Activated CD4-positive, alpha-beta T cell treated with anti-CD3 and anti-CD28 coated beads for 36 hours (primary cell): Measurements from ENCODE around the gene CCDC185. TPM values are rescaled to one million over a fixed set of nuclear protein-coding genes. Genes with fewer than 3 reads are reported as not detected.

ENCODE experiments used
- ATAC-seq: fragments of 200-7000 bp; cut with Tn5 transposase; one replicate; pipeline ENCODE4 v1.10.0; 2021; ENCODE audit warnings: mild to moderate bottlenecking, moderate library complexity
- CTCF ChIA-PET: fragments of 350-600 bp; sonication (Branson Sonifier 250); formaldehyde crosslinking; loops from one replicate; lab custom pipeline; 2021; ENCODE audit warnings: antibody characterized with exemption; lab: Charles Lee
- POLR2A ChIA-PET: fragments of 350-600 bp; sonication (Branson Sonifier 250); formaldehyde crosslinking; loops from one replicate; lab custom pipeline; 2021; ENCODE audit warnings: antibody characterized with exemption, inconsistent platforms; lab: Charles Lee
- DNase-seq: peaks from one replicate; pipeline ENCODE4 v3.0.0-alpha.2; 2020
- H3K27ac Mint-ChIP-seq: one replicate; pipeline ENCODE4 v1.8.0; 2021; ENCODE audit warnings: mixed read lengths
- H3K27me3 Mint-ChIP-seq: one replicate; pipeline ENCODE4 v1.8.0; 2021; ENCODE audit warnings: mixed read lengths
- H3K36me3 Mint-ChIP-seq: one replicate; pipeline ENCODE4 v1.8.0; 2021; ENCODE audit warnings: low read depth, mixed read lengths
- H3K4me1 Mint-ChIP-seq: one replicate; pipeline ENCODE4 v1.8.0; 2021; ENCODE audit warnings: mixed read lengths
- H3K4me3 Mint-ChIP-seq: one replicate; pipeline ENCODE4 v1.8.0; 2021; ENCODE audit warnings: mild to moderate bottlenecking, moderate library complexity, mixed read lengths
- H3K9me3 Mint-ChIP-seq: one replicate; pipeline ENCODE4 v1.8.0; 2021; ENCODE audit warnings: low read depth, mixed read lengths
- intact Hi-C, 2 experiments: fragments of 100-400 bp; cut with DNase I in 1 of 2; cut with micrococcal nuclease in 1 of 2; formaldehyde crosslinking; loops; one replicate each; pipeline versions ENCODE4 v1.14.2 to v1.15.1; 2022 to 2024; cut with DNase I, micrococcal nuclease
- total RNA-seq, 2 experiments: library from RNA; stranded (reverse); gene quantifications; one replicate each; pipeline ENCODE4 v1.2.3, GENCODE V29; 2021

CCDC185 gene
- total RNA-seq, 2 experiments from 2014 or later = not detected

GRCh38 chr1:223437151-223437550 lies 43.9 kb downstream of the CCDC185 start:
- ATAC-seq (no peak), DNase-seq (no peak)
- Mint-ChIP-seq H3K4me3 (no peak overlapping the region), H3K4me1 (no peaks in the 10 kb centered on the region), H3K36me3 (no peaks in the 10 kb centered on the region), H3K27me3 (peaks cover 2% of the 10 kb centered on the region), H3K9me3 (peaks cover 2% of the 10 kb centered on the region), H3K27ac (no peak overlapping the region)
- ChIA-PET POLR2A (no interaction called here), CTCF (no interaction called here)
- intact Hi-C loops = no loop called here

- DNase-seq (no peak), ATAC-seq (no peak)
- H3K27me3 Mint-ChIP-seq = peaks cover 2% of the 10 kb centered on the region
- no peak overlapping the region for H3K27ac Mint-ChIP-seq
- no peaks in the 10 kb centered on the region for H3K4me1 Mint-ChIP-seq
- intact Hi-C loops = no loop called here
- no peak overlapping the region for H3K4me3 Mint-ChIP-seq
- H3K9me3 Mint-ChIP-seq = peaks cover 17% of the 10 kb centered on the region
- ChIA-PET POLR2A (no interaction called here), CTCF (interaction anchor here (0.8 kb wide), 1 partner anchor 20 kb away, joined by 3 read pairs; no protein-coding TSS in a partner anchor)
- H3K36me3 Mint-ChIP-seq = peaks cover 5% of the 10 kb centered on the region
These were observed 50.2 kb downstream of the CCDC185 start for GRCh38 chr1:223443397-223443796.

- no peak for ATAC-seq
- intact Hi-C loops = no loop called here
- peaks cover 5% of the 10 kb centered on the region for H3K36me3 Mint-ChIP-seq
- H3K4me1 Mint-ChIP-seq = no peaks in the 10 kb centered on the region
- no peak overlapping the region for H3K4me3 Mint-ChIP-seq
- no peak for DNase-seq
- peaks cover 2% of the 10 kb centered on the region for H3K27me3 Mint-ChIP-seq
- no peak overlapping the region for H3K27ac Mint-ChIP-seq
- peaks cover 17% of the 10 kb centered on the region for H3K9me3 Mint-ChIP-seq
- ChIA-PET POLR2A (no interaction called here), CTCF (interaction anchor here (0.8 kb wide), 1 partner anchor 19 kb away, joined by 3 read pairs; no protein-coding TSS in a partner anchor)
These were observed 51.2 kb downstream of the CCDC185 start for GRCh38 chr1:223444411-223444810.

Other genes starting within 250 kb of the CCDC185 start
- 1 to 10 TPM; 1.9 to 2.2 TPM for gene SUSD4, start 29.2 kb upstream of the CCDC185 start, total RNA-seq